HL-60/S4 treated with phorbol 12-myristate 13-acetate at 8.2 ng/mL for 4 days and 3 days (cell line): Measurements from ENCODE around the gene ADAM30.

Experiments used
- in situ Hi-C: fragments of 300-500 bp; cut with MboI; formaldehyde crosslinking; loops from 2 replicates; pipeline ENCODE4 v1.15.0; 2022; ENCODE audit warnings: low sequenced_read_pairs

Gene ADAM30

DNA sequence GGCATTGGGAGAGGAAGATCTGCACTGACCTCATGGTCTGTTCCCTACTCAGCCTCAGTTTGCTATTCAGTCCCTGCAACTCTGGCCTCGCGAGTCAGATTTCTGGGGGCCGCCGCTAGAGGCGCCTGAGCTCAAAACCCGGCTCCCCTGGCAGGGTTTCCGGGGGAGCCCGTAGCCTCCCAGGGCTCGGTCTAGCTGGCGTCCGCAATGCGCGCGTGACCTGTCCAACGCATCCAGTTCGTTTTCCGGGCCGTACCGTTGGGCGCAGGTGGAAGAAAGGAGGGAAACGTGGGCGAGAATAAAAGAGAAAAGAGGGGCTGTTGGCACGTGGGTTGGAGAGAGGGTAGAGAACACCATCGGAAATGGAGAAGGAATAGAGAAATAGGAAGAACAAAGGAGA lies at the start of gene ADAM30:
Gene ADAM30, minus strand, starts transcription at position 213 of the 400 bp plus-strand sequence. Its CDS starts 179 bp downstream, at position 34.
- in situ Hi-C loops: no loop called here

DNA sequence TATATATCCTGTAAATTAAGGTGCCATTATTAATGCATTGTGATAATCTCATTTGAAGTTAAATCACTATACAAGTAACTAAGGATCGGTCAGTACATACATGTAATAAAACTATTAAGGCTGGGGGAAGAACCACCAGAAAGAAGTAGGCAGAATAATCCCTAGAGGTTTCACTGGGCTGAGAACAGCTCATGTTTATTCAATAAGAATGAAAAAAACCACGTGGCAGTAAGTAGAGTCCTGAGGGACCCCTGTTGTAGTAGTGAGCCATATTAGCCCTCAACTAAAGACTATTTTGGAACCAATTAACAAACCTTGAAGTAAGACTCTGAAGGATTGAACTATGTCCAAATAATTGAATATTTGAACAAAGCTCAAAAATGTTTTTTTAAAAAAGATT lies 46.9 kb upstream of the ADAM30 start:
- in situ Hi-C loops: no loop called here

DNA sequence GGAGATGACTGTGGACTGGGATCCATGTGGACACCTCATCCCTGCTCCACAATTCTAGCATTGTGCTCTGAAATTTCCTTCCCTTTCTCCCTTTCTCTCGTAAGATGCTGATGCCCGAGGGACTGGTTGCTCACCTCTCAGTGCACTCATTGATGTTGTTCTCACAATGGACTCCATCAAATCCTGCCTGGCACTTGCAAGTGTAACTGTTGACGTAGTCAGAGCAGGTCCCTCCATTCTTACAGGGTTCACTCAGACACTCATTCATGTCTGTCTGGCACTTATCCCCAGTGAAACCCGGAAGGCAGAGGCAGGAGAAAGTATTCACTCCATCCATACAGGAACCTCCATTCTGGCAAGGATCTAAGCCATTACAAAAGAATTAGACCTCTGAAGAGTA lies 45.1 kb upstream of the ADAM30 start:
- in situ Hi-C loops: no loop called here

DNA sequence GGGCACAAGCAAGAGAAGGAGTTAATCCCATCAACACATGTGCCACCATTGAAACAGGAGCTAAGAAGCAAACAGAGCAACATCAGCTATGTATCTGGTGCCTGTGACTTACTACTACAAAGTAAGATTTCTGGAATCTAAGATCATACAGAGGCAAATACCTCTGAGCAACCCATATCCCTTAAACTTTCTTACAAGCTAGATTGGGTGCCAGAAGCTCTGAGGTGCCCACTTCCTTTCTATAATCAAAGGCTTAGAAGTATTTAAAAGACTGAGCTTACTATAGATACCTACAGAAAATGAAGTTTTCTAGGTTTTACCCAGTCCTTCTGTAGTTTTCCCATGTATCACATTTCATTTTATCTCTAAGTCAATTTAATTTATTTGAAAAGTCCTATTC lies 44.4 kb upstream of the ADAM30 start:
- in situ Hi-C loops: no loop called here

DNA sequence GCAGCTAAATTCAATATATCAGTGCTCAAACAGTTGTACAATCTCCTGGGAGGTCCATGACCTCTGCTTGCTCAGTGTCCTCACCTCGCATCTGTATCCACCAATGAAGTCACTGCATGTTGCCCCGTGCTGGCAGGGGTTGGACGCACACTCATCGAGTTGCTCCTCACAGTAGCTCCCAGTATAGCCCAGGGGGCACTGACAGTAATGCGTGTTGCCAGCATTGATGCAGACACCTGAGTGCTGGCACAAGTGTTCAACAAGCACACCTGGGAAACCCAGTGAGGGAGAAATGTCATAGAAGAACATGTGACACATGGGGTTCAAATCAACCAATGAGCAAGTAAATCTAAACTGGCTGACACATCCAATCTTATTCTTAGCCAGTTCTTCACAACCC lies 40.9 kb upstream of the ADAM30 start:
- in situ Hi-C loops: no loop called here

DNA sequence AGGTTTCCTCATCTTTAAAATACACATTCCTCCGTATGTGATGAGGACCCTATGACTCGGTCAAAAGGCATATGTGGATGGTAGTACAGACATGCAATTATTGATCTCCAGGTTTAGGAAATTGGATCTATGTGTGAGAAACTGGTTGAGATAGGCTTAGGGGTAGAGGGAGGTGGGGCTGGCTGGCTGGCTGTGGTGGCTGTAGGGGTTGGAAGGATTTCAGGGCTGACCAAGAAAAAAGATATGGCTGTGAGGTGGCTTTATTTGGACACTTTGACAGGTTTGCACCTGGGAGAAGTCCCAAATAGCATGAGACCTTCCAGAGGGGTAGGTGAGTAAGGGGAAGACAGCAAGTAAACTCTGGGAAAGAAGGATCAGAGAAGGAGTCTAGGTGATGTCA lies 39.6 kb upstream of the ADAM30 start:
- in situ Hi-C loops: no loop called here

DNA sequence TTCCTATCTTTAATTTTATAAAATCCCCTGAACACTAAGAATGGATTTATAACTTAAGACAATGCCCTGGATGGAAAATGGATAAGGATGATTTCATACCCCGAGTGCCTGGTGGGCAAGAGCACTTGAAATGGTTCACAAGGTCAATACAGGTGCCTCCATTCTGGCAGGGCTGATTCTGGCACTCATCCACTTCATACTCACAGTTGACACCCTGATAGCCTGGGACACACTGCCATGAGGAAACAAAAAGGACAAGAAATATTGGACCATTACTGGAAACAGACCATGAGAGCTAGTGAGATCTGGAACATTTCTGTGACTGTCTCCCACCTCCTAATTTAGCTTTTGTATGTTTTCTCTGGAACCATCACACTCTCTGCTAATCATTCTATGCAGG lies 39.1 kb upstream of the ADAM30 start:
- in situ Hi-C loops: no loop called here

DNA sequence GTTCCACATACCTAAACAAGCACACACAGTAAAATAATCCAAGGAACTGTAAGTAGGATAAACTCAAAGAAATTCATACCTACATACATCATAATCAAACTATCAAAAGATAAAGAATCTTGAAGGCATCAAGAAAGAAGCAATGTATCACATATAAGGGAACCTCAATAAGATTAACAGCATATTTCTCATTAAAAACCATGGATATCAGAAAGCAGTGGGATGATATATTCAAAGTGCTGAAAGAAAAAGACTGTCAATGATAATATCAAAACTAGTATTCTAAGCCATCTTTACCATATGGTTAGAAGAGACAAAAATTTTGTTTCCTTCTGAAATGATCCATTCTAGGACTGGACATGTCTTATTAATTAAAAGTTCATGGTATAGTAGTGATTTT lies 37.1 kb upstream of the ADAM30 start:
- in situ Hi-C loops: no loop called here

DNA sequence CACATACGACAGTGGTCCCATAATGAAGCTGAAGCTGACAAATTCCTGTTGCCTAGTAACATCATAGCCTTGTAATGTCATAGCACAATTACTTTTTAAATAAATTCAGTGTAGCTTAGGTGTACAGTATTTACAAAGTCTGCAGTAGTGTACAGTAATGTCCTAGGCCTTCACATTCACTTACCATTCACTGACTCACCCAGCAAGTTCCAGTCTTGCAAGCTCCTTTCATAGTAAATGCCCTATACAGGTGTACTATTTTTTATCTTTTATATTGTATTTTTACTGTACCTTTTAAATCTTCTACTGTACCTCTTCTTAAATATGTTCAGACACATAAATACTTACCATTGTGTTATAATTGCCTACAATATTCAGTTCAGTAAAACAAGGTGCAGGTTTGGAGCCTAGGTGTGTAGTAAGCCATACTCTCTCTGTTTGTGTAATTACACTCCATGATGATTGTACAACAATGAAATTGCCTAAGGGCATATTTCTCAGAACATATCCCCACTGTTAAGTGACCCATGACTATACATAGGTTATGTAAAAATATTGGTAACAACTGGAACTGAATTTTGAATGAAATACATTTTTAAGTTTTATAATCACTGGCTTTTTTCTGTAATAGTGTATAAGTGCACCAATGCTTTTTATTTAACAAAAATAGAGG lies 33.5 kb upstream of the ADAM30 start:
- in situ Hi-C loops: no loop called here

DNA sequence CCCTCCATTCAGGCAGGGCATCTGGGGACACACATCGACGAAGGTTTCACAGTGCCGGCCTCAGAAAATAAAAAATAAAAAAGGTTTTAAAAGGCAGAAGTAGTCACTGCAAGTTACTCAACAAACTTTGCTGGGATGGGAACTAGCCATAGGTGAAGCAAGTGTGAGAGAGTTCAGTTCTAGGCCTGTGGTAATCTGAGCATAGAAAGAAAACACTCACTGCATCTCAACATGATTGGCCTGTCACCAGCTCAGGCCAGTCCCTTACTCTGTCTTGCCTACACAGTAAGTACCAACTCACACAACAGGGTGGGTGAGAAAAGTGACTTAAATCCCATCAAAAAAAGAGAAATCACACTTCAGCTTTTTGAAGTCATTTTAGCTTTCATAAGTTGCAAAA lies 30.2 kb upstream of the ADAM30 start:
- in situ Hi-C loops: no loop called here

DNA sequence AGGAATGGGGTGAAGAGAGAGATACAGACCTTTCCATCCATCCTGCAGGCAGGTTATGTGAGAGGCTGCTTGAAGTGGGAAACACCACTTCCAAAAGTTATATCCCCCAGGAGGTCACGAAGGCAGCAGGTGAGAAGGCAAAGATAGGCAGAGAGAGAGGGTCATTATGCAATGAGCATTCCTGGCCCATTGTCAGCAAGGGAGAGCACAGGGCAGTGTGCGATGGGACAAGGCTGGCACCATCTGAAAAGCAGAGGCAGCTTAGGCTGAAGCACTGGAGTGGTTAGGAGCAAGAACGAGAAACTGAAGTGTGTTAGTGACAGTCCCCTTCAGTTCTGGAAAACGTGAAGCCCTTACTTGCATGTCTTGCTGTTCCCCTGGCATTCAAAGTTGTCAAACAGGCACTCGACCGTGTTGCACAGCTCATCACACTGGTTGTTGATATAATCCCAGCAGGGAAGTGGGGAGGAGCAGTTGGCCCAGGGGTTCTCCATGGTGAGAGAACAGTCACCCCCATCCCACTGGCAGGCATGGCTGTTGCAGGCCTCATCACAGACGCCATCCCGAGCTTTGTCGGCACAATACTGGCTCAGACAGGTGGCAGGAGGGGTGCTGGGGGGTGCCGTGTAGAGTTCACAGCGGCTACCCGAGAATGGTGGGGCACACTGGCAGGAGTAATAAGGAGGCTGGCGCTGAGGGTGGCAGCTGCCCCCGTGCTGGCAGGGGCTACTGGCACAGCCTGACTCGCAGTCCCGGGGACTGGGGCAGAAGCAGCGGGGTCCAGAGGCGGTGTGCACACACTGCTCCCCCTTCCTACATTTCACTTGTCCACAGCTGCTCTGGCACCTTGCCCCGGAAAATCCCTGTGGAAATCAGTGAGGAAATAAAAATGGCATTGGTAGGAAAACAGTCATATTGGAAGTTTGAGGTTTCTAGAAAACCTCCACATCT lies 28.9 kb upstream of the ADAM30 start:
- in situ Hi-C loops: no loop called here

DNA sequence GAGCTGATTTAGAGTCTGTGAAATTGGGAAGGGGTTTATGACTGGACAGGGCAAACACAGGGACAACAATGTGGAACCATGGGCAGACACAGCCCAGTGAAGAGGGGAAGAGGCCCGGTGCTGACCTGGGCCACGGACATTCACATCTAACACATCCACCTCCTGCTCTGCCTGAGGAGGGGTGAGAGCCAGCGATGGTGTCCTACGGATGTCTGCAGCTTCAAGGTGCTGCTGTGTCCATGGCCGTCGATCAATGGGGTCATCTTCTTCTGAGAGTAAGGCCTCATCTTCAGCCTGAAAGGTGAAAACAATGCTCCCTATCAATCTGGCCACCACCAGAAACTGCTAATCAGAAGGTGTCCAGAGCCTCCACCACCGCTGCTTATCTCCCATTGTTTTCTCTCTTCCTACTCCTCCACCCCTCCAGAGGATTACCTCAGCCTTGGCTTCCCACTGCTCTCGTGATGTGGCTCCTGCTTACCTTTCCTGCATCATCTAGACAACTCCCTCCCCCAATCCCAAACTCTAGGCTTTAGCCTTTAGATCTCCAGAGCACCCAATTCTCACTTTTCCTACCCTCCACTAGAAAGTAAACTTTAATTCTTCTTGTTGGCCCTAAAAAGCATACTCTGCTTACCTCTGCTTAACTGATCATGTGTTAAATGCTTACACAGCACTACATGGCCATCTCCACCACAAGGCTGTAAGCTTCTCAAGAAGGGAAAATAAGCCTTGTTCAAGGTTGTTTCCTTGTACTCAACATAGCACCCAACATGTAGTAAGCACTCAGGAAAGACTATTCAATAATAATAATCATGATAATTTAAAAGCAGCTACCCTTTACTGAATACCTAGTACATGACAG lies 24.0 kb upstream of the ADAM30 start:
- in situ Hi-C loops: no loop called here

DNA sequence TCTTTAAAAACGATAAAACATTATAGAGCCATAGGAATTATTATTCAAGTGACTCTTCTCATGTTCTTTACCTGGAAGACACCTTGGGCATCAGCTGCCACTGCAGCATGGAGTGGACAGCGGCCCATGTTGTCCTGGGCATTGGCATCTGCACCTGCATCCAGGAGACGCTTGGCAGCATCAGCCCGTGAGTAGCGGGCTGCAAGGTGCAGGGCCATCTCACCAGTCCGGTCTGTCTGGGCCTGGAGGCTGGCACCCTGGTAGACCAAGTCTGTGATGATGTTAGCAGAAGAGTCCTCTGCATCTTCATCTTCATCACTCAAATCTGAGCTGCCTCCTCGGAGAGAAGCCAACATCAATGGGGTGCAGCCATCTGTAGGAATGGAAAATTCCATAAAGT lies 22.9 kb upstream of the ADAM30 start:
- in situ Hi-C loops: no loop called here

DNA sequence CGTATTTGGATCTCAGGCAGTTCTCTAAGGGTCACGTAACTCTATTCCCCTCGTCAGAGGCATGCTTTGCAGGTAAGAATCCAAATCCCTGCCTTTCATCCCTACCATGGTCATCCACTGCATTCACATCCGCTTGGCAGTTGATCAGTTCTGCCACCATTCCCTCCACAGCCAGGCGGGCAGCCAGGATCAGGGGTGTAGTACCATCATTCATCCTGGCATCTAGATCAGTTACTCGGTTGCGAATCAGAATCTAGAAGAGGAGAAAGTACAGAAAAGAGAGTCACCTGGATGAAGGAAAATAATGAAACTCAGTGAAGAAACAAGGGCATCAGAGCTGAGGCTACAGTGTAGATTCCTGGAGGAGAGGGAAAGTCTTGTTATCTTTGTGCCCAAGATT lies 22.0 kb upstream of the ADAM30 start:
- in situ Hi-C loops: no loop called here

DNA sequence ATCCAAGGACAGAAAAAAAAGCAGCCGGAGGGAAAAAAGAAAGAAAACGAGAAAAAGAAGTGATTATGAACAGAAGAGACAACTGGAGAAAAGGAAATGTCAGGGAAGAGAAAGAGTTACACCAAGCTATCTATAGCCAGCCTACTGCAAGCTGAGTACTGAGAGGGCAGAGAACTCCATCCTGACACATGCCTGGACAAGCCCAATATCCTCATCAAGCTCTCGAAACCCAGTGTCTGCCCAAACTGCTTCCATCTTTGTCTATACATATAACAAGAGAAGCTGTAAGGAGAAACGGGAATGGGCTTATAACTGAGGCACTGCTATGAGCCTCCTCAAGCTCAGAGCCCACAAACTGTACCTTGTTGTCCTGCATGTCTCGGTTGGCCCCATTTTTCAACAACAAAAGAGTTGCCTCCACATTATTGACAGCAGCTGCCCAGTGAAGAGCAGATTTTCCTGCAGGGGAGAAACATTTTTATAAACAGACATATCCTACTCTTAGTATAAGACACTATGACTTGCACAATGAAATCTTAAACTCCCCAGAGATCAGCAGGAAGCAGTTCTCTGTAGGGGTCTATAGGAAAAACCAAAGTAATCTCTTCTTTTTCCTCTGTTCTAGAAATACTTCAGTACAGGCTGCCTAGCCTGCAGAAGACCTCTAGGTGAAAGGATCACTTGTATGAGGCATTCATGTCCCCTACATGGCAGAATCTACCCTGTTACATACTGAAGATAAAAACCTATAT lies 21.2 kb upstream of the ADAM30 start:
- in situ Hi-C loops: no loop called here

DNA sequence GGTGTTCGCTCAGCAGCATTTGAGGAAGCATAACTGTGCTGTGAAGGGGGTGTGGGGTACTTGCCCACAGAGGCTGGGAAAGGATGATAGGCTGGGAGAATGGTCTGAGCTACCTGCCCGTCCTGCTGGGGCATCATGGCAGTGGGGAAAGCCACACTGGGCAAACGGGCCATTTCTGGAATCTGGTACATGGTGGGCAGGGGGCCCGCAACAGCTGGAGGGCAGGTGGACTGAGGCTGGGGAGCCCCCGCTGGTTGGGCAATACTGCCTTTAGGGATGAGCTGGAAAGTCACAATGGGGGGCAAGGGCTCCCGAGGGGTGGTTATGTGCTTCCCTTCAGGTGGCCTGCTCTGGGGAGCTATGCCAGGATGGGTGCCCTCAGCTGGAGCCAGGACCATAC lies 19.2 kb upstream of the ADAM30 start:
- in situ Hi-C loops: no loop called here

DNA sequence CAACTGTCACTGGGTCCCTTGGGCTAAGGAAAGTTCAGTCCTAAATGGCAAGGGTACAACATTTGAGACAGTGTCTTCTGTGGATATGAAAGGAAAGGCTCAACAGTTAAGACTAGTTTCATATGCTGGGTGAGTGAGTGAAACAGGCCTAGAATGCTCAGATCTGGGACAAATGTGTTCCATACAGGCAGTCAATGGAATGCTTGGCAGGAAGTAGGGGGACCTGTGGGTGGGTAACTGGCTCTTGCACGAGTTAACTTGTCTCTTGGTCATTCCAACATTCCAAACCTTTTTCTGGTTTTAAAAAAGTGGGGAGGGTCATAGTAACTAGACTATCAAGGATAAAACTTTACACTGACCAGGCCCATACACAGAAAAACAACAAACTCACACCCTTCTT lies 17.8 kb upstream of the ADAM30 start:
- in situ Hi-C loops: no loop called here

DNA sequence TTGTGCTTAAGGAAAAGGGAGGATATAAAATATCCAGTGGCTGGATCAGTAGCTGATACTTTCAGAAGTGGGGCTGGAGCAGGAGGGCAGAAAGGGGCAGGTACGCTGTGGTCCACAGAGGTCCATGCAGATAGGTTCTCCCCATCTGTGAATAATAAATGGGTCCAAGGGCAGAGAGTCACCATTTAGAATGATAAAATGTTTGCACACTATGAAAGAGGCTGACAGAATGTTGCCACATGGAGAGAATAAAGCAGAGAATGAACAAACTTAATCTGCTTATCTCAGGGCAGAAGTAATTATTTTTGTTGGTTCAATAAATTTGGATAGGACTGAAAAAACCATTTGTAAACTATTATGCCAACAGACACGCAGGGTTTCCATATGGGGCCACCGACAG lies 16.6 kb upstream of the ADAM30 start:
- in situ Hi-C loops: no loop called here

DNA sequence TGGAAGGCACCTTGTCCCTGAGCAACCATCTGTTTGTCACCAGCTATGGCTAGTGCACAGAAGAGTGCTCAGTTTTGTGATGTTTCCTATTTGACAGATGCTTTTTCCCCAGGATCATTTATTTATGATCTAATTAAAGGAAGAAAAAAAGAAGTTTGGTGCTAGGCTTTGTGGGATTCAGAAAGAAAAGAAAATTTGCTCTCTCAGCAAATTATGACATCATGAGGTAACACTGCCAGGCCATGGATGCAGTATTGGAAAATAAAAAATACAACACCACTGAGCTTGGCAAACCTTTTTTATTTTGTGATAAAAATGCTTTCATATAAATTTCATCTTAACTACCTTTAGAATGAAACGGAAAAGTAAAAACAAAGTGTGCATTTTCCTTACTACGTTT lies 15.5 kb upstream of the ADAM30 start:
- in situ Hi-C loops: no loop called here

DNA sequence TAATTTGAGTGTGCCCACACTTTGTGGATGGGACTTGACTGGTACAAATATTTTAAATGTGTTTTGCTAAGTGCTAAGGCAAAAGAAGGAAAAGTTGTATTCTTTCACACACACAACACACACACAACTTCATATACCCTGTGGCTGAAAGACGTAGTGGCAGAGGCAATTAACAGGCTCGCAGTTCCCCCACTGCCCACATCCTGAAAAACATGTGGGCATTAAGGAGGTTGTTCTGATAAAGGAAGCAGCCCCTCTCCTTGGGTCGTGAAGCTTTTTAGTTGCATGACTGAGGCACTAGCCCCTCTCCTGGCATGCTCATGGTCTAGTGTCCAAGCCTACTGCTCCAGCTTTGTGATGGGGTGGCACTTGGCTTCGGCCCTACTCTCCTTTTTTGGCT lies 14.3 kb upstream of the ADAM30 start:
- in situ Hi-C loops: no loop called here
